Mucosa of rectum (tissue), 2 donors: ENCODE measurements around the gene RBMS1.

Experiments used
- H3K27ac ChIP-seq, 2 donors: one replicate each; pipeline ENCODE4 v1.7.0; 2013; ENCODE audit warnings: inconsistent platforms in 2 of 2, low read depth in 2 of 2, low read length in 2 of 2
- H3K27me3 ChIP-seq, 2 donors: one replicate each; pipeline ENCODE4 v1.7.0; 2013; ENCODE audit warnings: low read length in 2 of 2; ENCODE audit not compliant: control insufficient read depth in 2 of 2, insufficient read depth in 2 of 2
- H3K36me3 ChIP-seq, 2 donors: one replicate each; pipeline ENCODE4 v1.7.0; 2013; ENCODE audit warnings: low read length in 2 of 2; ENCODE audit not compliant: control insufficient read depth in 2 of 2, insufficient read depth in 2 of 2
- H3K4me1 ChIP-seq, 2 donors: one replicate each; pipeline ENCODE4 v1.7.0; 2013; ENCODE audit warnings: low read length in 2 of 2, mild to moderate bottlenecking in 1 of 2; ENCODE audit not compliant: control insufficient read depth in 2 of 2, insufficient read depth in 2 of 2
- H3K4me3 ChIP-seq, 2 donors: one replicate each; pipeline ENCODE4 v1.7.0; 2013; ENCODE audit warnings: low read length in 2 of 2
- H3K9ac ChIP-seq, 2 donors: one replicate each; pipeline ENCODE4 v1.7.0; 2013; ENCODE audit warnings: low read length in 2 of 2, low read depth in 1 of 2, mild to moderate bottlenecking in 1 of 2
- H3K9me3 ChIP-seq, 2 donors: one replicate each; pipeline ENCODE4 v1.7.0; 2013; ENCODE audit warnings: low read length in 2 of 2; ENCODE audit not compliant: control insufficient read depth in 2 of 2
- donor health status: healthy.
- donor health status: Normal muscosa, but diverticular disease.

The RBMS1 gene

GRCh38 chr2:160406591-160407392, 86.8 kb downstream of the RBMS1 start:
- H3K9ac ChIP-seq, result peak overlapping the region; percentile 58 to 72
- peaks cover 8 to 11% of the 10 kb centered on the region in 2 donors for H3K4me1 ChIP-seq
- no peaks in the 10 kb centered on the region for H3K9me3 ChIP-seq
- peak overlapping the region; percentile 63 to 71 for H3K4me3 ChIP-seq
- no peaks in the 10 kb centered on the region for H3K36me3 ChIP-seq
- H3K27me3 ChIP-seq, result peaks cover 18 to 31% of the 10 kb centered on the region in 2 donors
- H3K27ac ChIP-seq, result peak overlapping the region; percentile 74 to 84

GRCh38 chr2:160405077-160405867, 88.3 kb downstream of the RBMS1 start:
- peaks cover 5 to 8% of the 10 kb centered on the region in 2 donors for H3K4me1 ChIP-seq
- H3K27ac ChIP-seq, result peak overlapping the region in 1 of 2 donors; percentile 11
- peak overlapping the region in 1 of 2 donors; percentile 71 for H3K4me3 ChIP-seq
- H3K36me3 ChIP-seq, result no peaks in the 10 kb centered on the region
- H3K9ac ChIP-seq, result no peak overlapping the region
- H3K9me3 ChIP-seq, result no peaks in the 10 kb centered on the region
- H3K27me3 ChIP-seq, result peaks cover 18 to 31% of the 10 kb centered on the region in 2 donors

- Histone ChIP-seq H3K27ac (no peak overlapping the region), H3K4me1 (peaks cover 3 to 8% of the 10 kb centered on the region in 2 donors)
Measured at GRCh38 chr2:160402997-160403979, 90.3 kb downstream of the RBMS1 start.

GRCh38 chr2:160402501-160402900, 91.1 kb downstream of the RBMS1 start:
- Histone ChIP-seq H3K27ac (no peak overlapping the region), H3K27me3 (peaks cover 12 to 20% of the 10 kb centered on the region in 2 donors), H3K36me3 (no peaks in the 10 kb centered on the region), H3K4me3 (no peak overlapping the region), H3K9me3 (no peaks in the 10 kb centered on the region), H3K4me1 (peaks cover 3 to 8% of the 10 kb centered on the region in 2 donors), H3K9ac (no peak overlapping the region)

More at GRCh38 chr2:160402997-160403979, 90.3 kb downstream of the RBMS1 start:
- Histone ChIP-seq H3K9me3 (no peaks in the 10 kb centered on the region), H3K4me3 (no peak overlapping the region), H3K36me3 (no peaks in the 10 kb centered on the region), H3K9ac (no peak overlapping the region), H3K27me3 (peaks cover 15 to 22% of the 10 kb centered on the region in 2 donors)

- Histone ChIP-seq H3K36me3 (no peaks in the 10 kb centered on the region), H3K9ac (no peak overlapping the region), H3K4me3 (no peak overlapping the region), H3K4me1 (peaks cover 5 to 8% of the 10 kb centered on the region in 2 donors), H3K9me3 (no peaks in the 10 kb centered on the region), H3K27ac (no peak overlapping the region), H3K27me3 (peaks cover 13 to 20% of the 10 kb centered on the region in 2 donors)
Measured at GRCh38 chr2:160401895-160402294, 91.7 kb downstream of the RBMS1 start.

GRCh38 chr2:160399880-160400279, 93.7 kb downstream of the RBMS1 start:
- Histone ChIP-seq H3K27ac (no peak overlapping the region), H3K9me3 (no peaks in the 10 kb centered on the region), H3K36me3 (no peaks in the 10 kb centered on the region), H3K4me3 (no peak overlapping the region), H3K27me3 (peaks cover 2 to 9% of the 10 kb centered on the region in 2 donors), H3K9ac (no peak overlapping the region), H3K4me1 (peaks cover 4 to 5% of the 10 kb centered on the region in 2 donors)

- H3K4me3 ChIP-seq, result no peak overlapping the region
- H3K9me3 ChIP-seq, result no peaks in the 10 kb centered on the region
- H3K27me3 ChIP-seq, result peaks cover 2 to 3% of the 10 kb centered on the region in 2 donors
- no peak overlapping the region for H3K9ac ChIP-seq
- H3K36me3 ChIP-seq, result no peaks in the 10 kb centered on the region
- H3K27ac ChIP-seq, result no peak overlapping the region
- peaks cover 0 to 5% of the 10 kb centered on the region in 2 donors for H3K4me1 ChIP-seq
Measured at GRCh38 chr2:160397530-160397865, 96.1 kb downstream of the RBMS1 start.

- no peaks in the 10 kb centered on the region for H3K36me3 ChIP-seq
- peaks cover 2 to 3% of the 10 kb centered on the region in 2 donors for H3K27me3 ChIP-seq
- no peaks in the 10 kb centered on the region for H3K9me3 ChIP-seq
- no peak overlapping the region for H3K27ac ChIP-seq
- H3K4me3 ChIP-seq, result no peak overlapping the region
- no peak overlapping the region for H3K9ac ChIP-seq
- peaks cover 0 to 5% of the 10 kb centered on the region in 2 donors for H3K4me1 ChIP-seq
Measured at GRCh38 chr2:160394153-160394552, 99.5 kb downstream of the RBMS1 start.

- Histone ChIP-seq H3K4me3 (no peak overlapping the region), H3K9me3 (no peaks in the 10 kb centered on the region), H3K36me3 (no peaks in the 10 kb centered on the region), H3K9ac (no peak overlapping the region), H3K4me1 (peaks cover 11 to 12% of the 10 kb centered on the region in 2 donors), H3K27me3 (peaks cover 2 to 3% of the 10 kb centered on the region in 2 donors), H3K27ac (no peak overlapping the region)
Measured at GRCh38 chr2:160392201-160392600, 101.4 kb downstream of the RBMS1 start.
